Neuronal stem cell (in vitro differentiated cells): ENCODE measurements around the gene PRDX1.

Experiments used
- DNase-seq: peaks from one replicate; pipeline ENCODE4 v3.0.0-alpha.2; 2013; ENCODE audit warnings: low spot score
- H2AFZ ChIP-seq: one replicate; pipeline ENCODE4 v1.6.1; 2013; ENCODE audit warnings: mild to moderate bottlenecking, low read length, inconsistent platforms
- H2AK5ac ChIP-seq: 2 replicates; pipeline ENCODE4 v1.6.1; 2013; ENCODE audit warnings: low read depth, mild to moderate bottlenecking, inconsistent platforms, low read length, moderate library complexity, mixed read lengths
- H2BK120ac ChIP-seq: 2 replicates; pipeline ENCODE4 v1.6.1; 2013; ENCODE audit warnings: low read depth, mild to moderate bottlenecking, inconsistent platforms, low read length, moderate library complexity, mixed read lengths
- H2BK12ac ChIP-seq: one replicate; pipeline ENCODE4 v1.6.1; 2013; ENCODE audit warnings: low read length, inconsistent platforms
- H2BK15ac ChIP-seq: 2 replicates; pipeline ENCODE4 v1.6.1; 2013; ENCODE audit warnings: mild to moderate bottlenecking, low read length, inconsistent platforms, mixed read lengths
- H2BK5ac ChIP-seq: one replicate; pipeline ENCODE4 v1.6.1; 2013; ENCODE audit warnings: inconsistent platforms, mild to moderate bottlenecking, low read length, moderate library complexity
- H3K14ac ChIP-seq: one replicate; pipeline ENCODE4 v1.6.1; 2013; ENCODE audit warnings: low read length, inconsistent platforms
- H3K18ac ChIP-seq: 2 replicates; pipeline ENCODE4 v1.6.1; 2013; ENCODE audit warnings: low read length, inconsistent platforms
- H3K23ac ChIP-seq: 2 replicates; pipeline ENCODE4 v1.6.1; 2013; ENCODE audit warnings: low read depth, mild to moderate bottlenecking, mixed read lengths, low read length, inconsistent platforms; ENCODE audit not compliant: poor library complexity
- H3K27ac ChIP-seq: replicated peaks from 3 replicates; pipeline ENCODE4 v1.5.1; 2013; ENCODE audit warnings: low read length, inconsistent platforms
- H3K27me3 ChIP-seq, 3 experiments: 2 replicates each; pipeline ENCODE4 v1.6.1; 2013; ENCODE audit warnings: low read length in 3 of 3, mild to moderate bottlenecking in 2 of 3, inconsistent platforms in 1 of 3, low read depth in 1 of 3, mixed read lengths in 1 of 3, moderate library complexity in 1 of 3; ENCODE audit not compliant: control insufficient read depth in 3 of 3, insufficient read depth in 3 of 3
- H3K36me3 ChIP-seq, 2 donors: replicated peaks in 1 of 2; 2 replicates each; pipeline ENCODE4 v1.6.1; 2013; ENCODE audit warnings: low read length in 2 of 2; ENCODE audit not compliant: control insufficient read depth in 2 of 2, insufficient read depth in 2 of 2
- H3K4ac ChIP-seq: 2 replicates; pipeline ENCODE4 v1.6.1; 2013; ENCODE audit warnings: inconsistent platforms, mild to moderate bottlenecking, low read length, moderate library complexity
- H3K4me1 ChIP-seq, 2 donors: 1 replicate in 1 of 2; 2 replicates in 1 of 2; pipeline ENCODE4 v1.6.1; 2013; ENCODE audit warnings: low read length in 2 of 2, low read depth in 1 of 2; ENCODE audit not compliant: control insufficient read depth in 2 of 2, insufficient read depth in 1 of 2
- H3K4me2 ChIP-seq: one replicate; pipeline ENCODE4 v1.6.1; 2013; ENCODE audit warnings: mild to moderate bottlenecking, low read length, inconsistent platforms; ENCODE audit not compliant: insufficient read depth, poor library complexity, severe bottlenecking
- H3K4me3 ChIP-seq, 2 donors: 2 replicates each; pipeline ENCODE4 v1.5.1; 2013; ENCODE audit warnings: low read length in 2 of 2, mild to moderate bottlenecking in 2 of 2, inconsistent platforms in 1 of 2, moderate library complexity in 1 of 2
- H3K79me1 ChIP-seq: one replicate; pipeline ENCODE4 v1.6.1; 2013; ENCODE audit warnings: low read depth, mild to moderate bottlenecking, inconsistent platforms, low read length, moderate library complexity
- H3K9ac ChIP-seq: one replicate; pipeline ENCODE4 v1.6.1; 2013; ENCODE audit warnings: mild to moderate bottlenecking, low read depth, low read length, inconsistent platforms; ENCODE audit not compliant: poor library complexity
- H3K9me3 ChIP-seq, 2 donors: replicated peaks in 1 of 2; 2 replicates each; pipeline versions ENCODE3 to v1.6.1; 2013; ENCODE audit warnings: low read length in 2 of 2, mild to moderate bottlenecking in 2 of 2, inconsistent platforms in 1 of 2, low read depth in 1 of 2, mixed read lengths in 1 of 2, moderate library complexity in 1 of 2; ENCODE audit not compliant: control insufficient read depth in 2 of 2, insufficient read depth in 1 of 2
- H4K8ac ChIP-seq: one replicate; pipeline ENCODE4 v1.6.1; 2013; ENCODE audit warnings: low read depth, mild to moderate bottlenecking, inconsistent platforms, low read length, moderate library complexity
- H4K91ac ChIP-seq: one replicate; pipeline ENCODE4 v1.6.1; 2013; ENCODE audit warnings: low read length, low read depth, mild to moderate bottlenecking, inconsistent platforms; ENCODE audit not compliant: poor library complexity
- WGBS, 2 donors: extraction: QIAGEN DNeasy Blood & Tissue Kit; methylation state at CpG; one replicate each; pipeline ENCODE4 v1.1.7; 2013; ENCODE audit warnings: missing lambda C conversion rate in 2 of 2, mixed read lengths in 1 of 2; ENCODE audit not compliant: insufficient read length in 2 of 2, insufficient replicate concordance in 1 of 2; ENCODE audit errors: extremely low coverage in 2 of 2; 5-methylcytosine and 5-hydroxymethylcytosine counted together

PRDX1 gene

GRCh38 chr1:45493116-45493697 is 28.5 kb downstream of the PRDX1 start:
- no peak overlapping the region for H2AFZ ChIP-seq
- H3K9me3 ChIP-seq = no peaks in the 10 kb centered on the region
- H3K4me1 ChIP-seq = peaks cover 0 to 7% of the 10 kb centered on the region in 2 donors
- no peaks in the 10 kb centered on the region for H3K79me1 ChIP-seq
- H3K4me2 ChIP-seq = no peak overlapping the region
- no peak overlapping the region for H4K91ac ChIP-seq
- no CpG with 5 or more reads among the region's 2 CpGs for WGBS, 2 donors
- no peak overlapping the region for H3K14ac ChIP-seq
- no peak overlapping the region for H3K4me3 ChIP-seq
- H2BK15ac ChIP-seq = no peak overlapping the region
- no peak overlapping the region for H3K4ac ChIP-seq
- no peak overlapping the region for H2BK5ac ChIP-seq
- no peak overlapping the region for H2BK12ac ChIP-seq
- no peak overlapping the region for H4K8ac ChIP-seq
- H3K27me3 ChIP-seq = peaks cover 0 to 38% (median 11%) of the 10 kb centered on the region in 3 experiments
- DNase-seq = no peak
- no peak overlapping the region for H3K27ac ChIP-seq
- H3K9ac ChIP-seq = no peak overlapping the region
- H2BK120ac ChIP-seq = no peak overlapping the region
- no peak overlapping the region for H3K23ac ChIP-seq
- no peak overlapping the region for H2AK5ac ChIP-seq
- H3K36me3 ChIP-seq = no peaks in the 10 kb centered on the region
- no peak overlapping the region for H3K18ac ChIP-seq

DNA sequence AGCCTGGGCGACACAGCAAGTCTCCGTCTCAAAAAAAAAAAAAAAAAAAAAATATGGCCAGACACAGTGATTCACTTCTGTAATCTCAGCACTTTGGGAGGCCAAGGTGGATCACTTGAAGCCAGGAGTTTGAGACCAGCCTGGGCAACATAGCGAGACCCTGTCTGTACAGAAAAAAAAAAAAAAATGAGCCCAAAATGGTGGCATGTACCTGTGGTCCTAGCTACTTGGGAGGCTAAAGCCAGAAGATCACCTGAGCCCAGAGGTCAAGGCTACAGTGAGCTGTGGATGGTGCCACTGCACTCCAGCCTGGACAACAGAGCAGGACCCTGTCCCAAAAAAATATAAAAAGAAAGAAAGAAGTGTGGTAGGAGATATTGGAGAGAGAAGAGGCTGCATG is 29.0 kb downstream of the PRDX1 start:
- no peak overlapping the region for H3K9ac ChIP-seq

DNA sequence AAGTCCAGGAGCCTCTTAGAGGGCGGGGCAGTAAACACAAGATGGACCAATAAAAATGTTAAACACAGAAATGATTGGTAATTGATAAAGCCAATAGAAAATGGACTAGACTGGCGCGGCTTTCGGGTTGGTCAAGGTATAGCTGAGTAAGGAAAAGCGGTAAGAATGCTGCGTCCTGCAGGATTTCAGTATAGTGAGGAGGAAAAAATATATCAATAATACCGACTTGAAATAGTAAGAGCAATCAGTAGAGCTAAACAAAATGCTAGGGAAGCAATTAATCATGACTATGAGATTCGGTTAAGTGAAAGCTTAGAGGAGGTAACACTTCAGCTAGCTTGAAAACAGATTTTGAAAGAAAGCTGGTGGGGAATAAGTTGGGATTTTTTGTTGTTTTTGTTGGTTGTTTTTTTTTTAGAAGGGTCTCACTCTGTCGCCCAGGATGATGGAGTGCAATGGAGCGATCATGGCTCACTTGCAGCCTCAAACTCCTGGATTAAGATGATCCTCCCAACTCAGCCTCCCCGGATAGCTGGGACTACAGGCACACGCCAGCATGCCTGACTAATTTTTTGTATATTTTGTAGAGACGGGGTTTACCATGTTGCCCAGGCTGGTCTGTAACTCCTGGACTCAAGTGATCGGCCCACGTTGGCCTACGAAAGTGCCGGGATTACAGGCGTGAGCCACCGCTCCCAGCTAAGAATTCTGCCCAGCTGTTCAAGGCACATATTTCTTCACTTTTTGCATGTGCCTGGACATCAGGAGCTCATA is 30.0 kb downstream of the PRDX1 start:
- Histone ChIP-seq H3K4me3 (peak overlapping the region; percentile 38 to 48), H2BK5ac (no peak overlapping the region), H3K27ac (no peak overlapping the region), H3K4me1 (peaks cover 0 to 7% of the 10 kb centered on the region in 2 donors), H4K8ac (no peak overlapping the region), H3K36me3 (no peaks in the 10 kb centered on the region), H2BK15ac (no peak overlapping the region), H2AK5ac (no peak overlapping the region), H4K91ac (no peak overlapping the region), H3K14ac (no peak overlapping the region), H3K79me1 (no peaks in the 10 kb centered on the region), H3K4me2 (peak overlapping the region; percentile 27), H3K9me3 (no peaks in the 10 kb centered on the region), H2BK120ac (no peak overlapping the region), H3K9ac (no peak overlapping the region), H2BK12ac (no peak overlapping the region), H3K27me3 (peaks cover 0 to 50% (median 11%) of the 10 kb centered on the region in 3 experiments), H3K23ac (no peak overlapping the region), H3K4ac (no peak overlapping the region), H2AFZ (peak overlapping the region; percentile 96), H3K18ac (no peak overlapping the region)
- no CpG with 5 or more reads among the region's 19 CpGs for WGBS, 2 donors
- no peak for DNase-seq

More for the DNA sequence above, 29.0 kb downstream of the PRDX1 start:
- H3K4me1 ChIP-seq = peaks cover 0 to 7% of the 10 kb centered on the region in 2 donors
- H3K4me3 ChIP-seq = no peak overlapping the region
- no peaks in the 10 kb centered on the region for H3K79me1 ChIP-seq
- H2AK5ac ChIP-seq = no peak overlapping the region
- H2BK120ac ChIP-seq = no peak overlapping the region
- H3K18ac ChIP-seq = no peak overlapping the region
- no peak overlapping the region for H4K8ac ChIP-seq
- no peak overlapping the region for H4K91ac ChIP-seq
- peaks cover 0 to 42% (median 11%) of the 10 kb centered on the region in 3 experiments for H3K27me3 ChIP-seq
- no peak overlapping the region for H3K4me2 ChIP-seq
- H3K27ac ChIP-seq = no peak overlapping the region
- DNase-seq = no peak
- no peak overlapping the region for H2BK5ac ChIP-seq
- WGBS, 2 donors = no CpG with 5 or more reads among the region's 3 CpGs
- no peak overlapping the region for H3K4ac ChIP-seq
- H3K9me3 ChIP-seq = no peaks in the 10 kb centered on the region
- no peak overlapping the region for H2BK15ac ChIP-seq
- H3K36me3 ChIP-seq = no peaks in the 10 kb centered on the region
- no peak overlapping the region for H3K14ac ChIP-seq
- no peak overlapping the region for H2AFZ ChIP-seq
- no peak overlapping the region for H2BK12ac ChIP-seq
- H3K23ac ChIP-seq = no peak overlapping the region
